HepG2 (cell line): ENCODE data around the gene C1QTNF1. TPM values are rescaled to one million over a fixed set of nuclear protein-coding genes. Genes with fewer than 3 reads are reported as not detected.

ENCODE experiments used
- MAZ ChIP-seq, 2 experiments: sonication (generic) in 1 of 2; formaldehyde crosslinking in 1 of 2; IDR thresholded peaks; 2 replicates each; pipeline versions ENCODE4 v1.5.0 to v1.6.1; 2012 to 2020; ENCODE audit warnings: low read depth in 2 of 2, mild to moderate bottlenecking in 2 of 2, borderline replicate concordance in 1 of 2, improper control_type of control experiment in 1 of 2, low read length in 1 of 2, missing genetic modification reagents in 1 of 2, moderate library complexity in 1 of 2
- MYNN ChIP-seq: sonication (generic); formaldehyde crosslinking; IDR thresholded peaks from 2 replicates; pipeline ENCODE4 v1.4.0; 2020; ENCODE audit warnings: mild to moderate bottlenecking, low read depth, missing genetic modification reagents
- NKX3-1 ChIP-seq: sonication (generic); formaldehyde crosslinking; IDR thresholded peaks from 2 replicates; pipeline ENCODE4 v1.5.0; 2020; ENCODE audit warnings: missing genetic modification reagents
- RAD21 ChIP-seq: fragments of 450-650 bp; formaldehyde crosslinking; IDR thresholded peaks from 2 replicates; pipeline ENCODE4 v1.5.0; 2020; ENCODE audit warnings: mild to moderate bottlenecking
- TGIF2 ChIP-seq: IDR thresholded peaks from 2 replicates; pipeline ENCODE4 v1.6.1; 2016; ENCODE audit warnings: control low read depth, missing compliant biosample characterization
- TOPORS ChIP-seq: sonication (generic); formaldehyde crosslinking; IDR thresholded peaks from 2 replicates; pipeline ENCODE4 v1.8.0; 2023; ENCODE audit warnings: mild to moderate bottlenecking, missing genetic modification reagents
- ZBTB42 ChIP-seq: sonication (generic); formaldehyde crosslinking; IDR thresholded peaks from 2 replicates; pipeline ENCODE4 v1.5.0; 2020; ENCODE audit warnings: mild to moderate bottlenecking, missing genetic modification reagents
- ZNF121 ChIP-seq: sonication (generic); formaldehyde crosslinking; IDR thresholded peaks from 2 replicates; pipeline ENCODE4 v1.5.0; 2020; ENCODE audit warnings: mild to moderate bottlenecking, missing genetic modification reagents
- ZNF550 ChIP-seq: sonication (generic); formaldehyde crosslinking; IDR thresholded peaks from 2 replicates; pipeline ENCODE4 v1.4.0; 2020; ENCODE audit warnings: mild to moderate bottlenecking, missing genetic modification reagents, borderline replicate concordance
- ZNF790 ChIP-seq: sonication (generic); formaldehyde crosslinking; IDR thresholded peaks from 2 replicates; pipeline ENCODE4 v1.8.0; 2022; ENCODE audit warnings: missing genetic modification reagents, mild to moderate bottlenecking, borderline replicate concordance
- polyA plus RNA-seq, 8 experiments: library from polyadenylated mRNA; depleted of rRNA in 3 of 8; stranded (reverse) in 7 of 8; unstranded in 1 of 8; fragments of >200 nt; fragmentation: Illumina TruSeq in 4 of 8; extraction: Trizol in 4 of 8; gene quantifications; 2 replicates each; pipeline versions ENCODE4 v1.2.1 to v1.2.3, GENCODE V29; 2011 to 2016; ENCODE audit warnings: low read depth in 4 of 8, missing spikeins in 1 of 8, mixed read lengths in 1 of 8; ENCODE audit not compliant: insufficient read depth in 1 of 8
- total RNA-seq, 5 experiments: library from RNA; depleted of rRNA; stranded (reverse); fragments of >200 nt; fragmentation: Illumina TruSeq; extraction: Trizol; gene quantifications; 2 replicates each; pipeline ENCODE4 v1.2.3, GENCODE V29; 2016; ENCODE audit warnings: low read depth in 1 of 5
- TF ChIP-seq, protein P1 (sequence below): IDR thresholded peaks from 2 replicates; pipeline ENCODE4 v1.6.1; 2012; ENCODE audit warnings: low read length, improper control_type of control experiment
- TF ChIP-seq, protein P2 (sequence below): sonication (generic); formaldehyde crosslinking; IDR thresholded peaks from 2 replicates; pipeline ENCODE4 v1.5.0; 2020; ENCODE audit warnings: mild to moderate bottlenecking, missing genetic modification reagents, borderline replicate concordance
- TF ChIP-seq, protein P3 (sequence below): sonication (generic); formaldehyde crosslinking; IDR thresholded peaks from 2 replicates; pipeline ENCODE4 v1.5.1; 2020; ENCODE audit warnings: mild to moderate bottlenecking, moderate library complexity, missing genetic modification reagents

Gene C1QTNF1
- total and polyA plus RNA-seq, 2 of the 13 experiments (the other 11 are each of a cell fraction or from before 2014, with no cell fraction given): 0.18 to 0.86 TPM

DNA sequence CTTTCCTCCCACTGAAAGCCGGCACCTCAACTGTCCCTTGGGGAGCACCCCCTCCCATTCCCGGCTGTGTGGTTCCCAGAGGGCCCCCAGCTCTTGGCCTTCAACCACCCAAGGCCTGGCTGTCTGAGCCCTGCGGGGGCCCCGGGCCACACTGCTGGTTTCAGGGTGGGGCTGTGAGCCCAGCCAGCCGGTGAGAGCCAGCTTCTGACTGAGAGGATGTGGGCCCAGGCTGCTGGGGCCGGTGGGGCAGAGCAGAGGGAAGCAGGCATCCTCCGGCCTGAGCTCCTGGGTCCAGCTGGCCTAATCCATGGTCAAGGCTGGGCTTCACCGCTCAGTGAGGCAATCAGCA, 43.4 kb upstream of the C1QTNF1 start (continued):
- TF ChIP-seq, protein P1, sequence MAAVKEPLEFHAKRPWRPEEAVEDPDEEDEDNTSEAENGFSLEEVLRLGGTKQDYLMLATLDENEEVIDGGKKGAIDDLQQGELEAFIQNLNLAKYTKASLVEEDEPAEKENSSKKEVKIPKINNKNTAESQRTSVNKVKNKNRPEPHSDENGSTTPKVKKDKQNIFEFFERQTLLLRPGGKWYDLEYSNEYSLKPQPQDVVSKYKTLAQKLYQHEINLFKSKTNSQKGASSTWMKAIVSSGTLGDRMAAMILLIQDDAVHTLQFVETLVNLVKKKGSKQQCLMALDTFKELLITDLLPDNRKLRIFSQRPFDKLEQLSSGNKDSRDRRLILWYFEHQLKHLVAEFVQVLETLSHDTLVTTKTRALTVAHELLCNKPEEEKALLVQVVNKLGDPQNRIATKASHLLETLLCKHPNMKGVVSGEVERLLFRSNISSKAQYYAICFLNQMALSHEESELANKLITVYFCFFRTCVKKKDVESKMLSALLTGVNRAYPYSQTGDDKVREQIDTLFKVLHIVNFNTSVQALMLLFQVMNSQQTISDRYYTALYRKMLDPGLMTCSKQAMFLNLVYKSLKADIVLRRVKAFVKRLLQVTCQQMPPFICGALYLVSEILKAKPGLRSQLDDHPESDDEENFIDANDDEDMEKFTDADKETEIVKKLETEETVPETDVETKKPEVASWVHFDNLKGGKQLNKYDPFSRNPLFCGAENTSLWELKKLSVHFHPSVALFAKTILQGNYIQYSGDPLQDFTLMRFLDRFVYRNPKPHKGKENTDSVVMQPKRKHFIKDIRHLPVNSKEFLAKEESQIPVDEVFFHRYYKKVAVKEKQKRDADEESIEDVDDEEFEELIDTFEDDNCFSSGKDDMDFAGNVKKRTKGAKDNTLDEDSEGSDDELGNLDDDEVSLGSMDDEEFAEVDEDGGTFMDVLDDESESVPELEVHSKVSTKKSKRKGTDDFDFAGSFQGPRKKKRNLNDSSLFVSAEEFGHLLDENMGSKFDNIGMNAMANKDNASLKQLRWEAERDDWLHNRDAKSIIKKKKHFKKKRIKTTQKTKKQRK: no peak
- TF ChIP-seq, protein P2, sequence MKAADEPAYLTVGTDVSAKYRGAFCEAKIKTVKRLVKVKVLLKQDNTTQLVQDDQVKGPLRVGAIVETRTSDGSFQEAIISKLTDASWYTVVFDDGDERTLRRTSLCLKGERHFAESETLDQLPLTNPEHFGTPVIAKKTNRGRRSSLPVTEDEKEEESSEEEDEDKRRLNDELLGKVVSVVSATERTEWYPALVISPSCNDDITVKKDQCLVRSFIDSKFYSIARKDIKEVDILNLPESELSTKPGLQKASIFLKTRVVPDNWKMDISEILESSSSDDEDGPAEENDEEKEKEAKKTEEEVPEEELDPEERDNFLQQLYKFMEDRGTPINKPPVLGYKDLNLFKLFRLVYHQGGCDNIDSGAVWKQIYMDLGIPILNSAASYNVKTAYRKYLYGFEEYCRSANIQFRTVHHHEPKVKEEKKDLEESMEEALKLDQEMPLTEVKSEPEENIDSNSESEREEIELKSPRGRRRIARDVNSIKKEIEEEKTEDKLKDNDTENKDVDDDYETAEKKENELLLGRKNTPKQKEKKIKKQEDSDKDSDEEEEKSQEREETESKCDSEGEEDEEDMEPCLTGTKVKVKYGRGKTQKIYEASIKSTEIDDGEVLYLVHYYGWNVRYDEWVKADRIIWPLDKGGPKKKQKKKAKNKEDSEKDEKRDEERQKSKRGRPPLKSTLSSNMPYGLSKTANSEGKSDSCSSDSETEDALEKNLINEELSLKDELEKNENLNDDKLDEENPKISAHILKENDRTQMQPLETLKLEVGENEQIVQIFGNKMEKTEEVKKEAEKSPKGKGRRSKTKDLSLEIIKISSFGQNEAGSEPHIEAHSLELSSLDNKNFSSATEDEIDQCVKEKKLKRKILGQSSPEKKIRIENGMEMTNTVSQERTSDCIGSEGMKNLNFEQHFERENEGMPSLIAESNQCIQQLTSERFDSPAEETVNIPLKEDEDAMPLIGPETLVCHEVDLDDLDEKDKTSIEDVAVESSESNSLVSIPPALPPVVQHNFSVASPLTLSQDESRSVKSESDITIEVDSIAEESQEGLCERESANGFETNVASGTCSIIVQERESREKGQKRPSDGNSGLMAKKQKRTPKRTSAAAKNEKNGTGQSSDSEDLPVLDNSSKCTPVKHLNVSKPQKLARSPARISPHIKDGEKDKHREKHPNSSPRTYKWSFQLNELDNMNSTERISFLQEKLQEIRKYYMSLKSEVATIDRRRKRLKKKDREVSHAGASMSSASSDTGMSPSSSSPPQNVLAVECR (CRISPR knock-in tag): no peak
- TF ChIP-seq TGIF2 (CRISPR knock-in tag): no peak
- TF ChIP-seq ZNF790: 0 out of 2 replicates have a peak, but pooled peaks have one; percentile 9
- peak; percentile 72; the same call in 1 of the 2 replicates for TF ChIP-seq ZBTB42 (CRISPR knock-in tag)
- TF ChIP-seq MYNN (CRISPR knock-in tag): peak; percentile 29; the same call in 1 of the 2 replicates
- peak; percentile 58 for TF ChIP-seq ZNF121 (CRISPR knock-in tag)
- peak; percentile 45; the same call in 1 of the 2 replicates for TF ChIP-seq TOPORS (CRISPR knock-in tag)
- TF ChIP-seq, protein P3, sequence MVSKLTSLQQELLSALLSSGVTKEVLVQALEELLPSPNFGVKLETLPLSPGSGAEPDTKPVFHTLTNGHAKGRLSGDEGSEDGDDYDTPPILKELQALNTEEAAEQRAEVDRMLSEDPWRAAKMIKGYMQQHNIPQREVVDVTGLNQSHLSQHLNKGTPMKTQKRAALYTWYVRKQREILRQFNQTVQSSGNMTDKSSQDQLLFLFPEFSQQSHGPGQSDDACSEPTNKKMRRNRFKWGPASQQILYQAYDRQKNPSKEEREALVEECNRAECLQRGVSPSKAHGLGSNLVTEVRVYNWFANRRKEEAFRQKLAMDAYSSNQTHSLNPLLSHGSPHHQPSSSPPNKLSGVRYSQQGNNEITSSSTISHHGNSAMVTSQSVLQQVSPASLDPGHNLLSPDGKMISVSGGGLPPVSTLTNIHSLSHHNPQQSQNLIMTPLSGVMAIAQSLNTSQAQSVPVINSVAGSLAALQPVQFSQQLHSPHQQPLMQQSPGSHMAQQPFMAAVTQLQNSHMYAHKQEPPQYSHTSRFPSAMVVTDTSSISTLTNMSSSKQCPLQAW (CRISPR knock-in tag): peak; percentile 74; the same call in 1 of the 2 replicates
- no peak for TF ChIP-seq MAZ (IDR thresholded peaks at IDR 0.05; ENCODE audit: borderline replicate concordance, low read depth, low read length)
- 0 out of 2 replicates have a peak, but pooled peaks have one; percentile 29 for TF ChIP-seq MAZ (CRISPR knock-in tag; IDR thresholded peaks at IDR 0.05; ENCODE audit: low read depth)
- TF ChIP-seq ZNF550 (CRISPR knock-in tag): 0 out of 2 replicates have a peak, but pooled peaks have one; percentile 14
- no peak for TF ChIP-seq RAD21 (CRISPR knock-in tag)
- no peak for TF ChIP-seq NKX3-1 (CRISPR knock-in tag)
